ENCODE results near the gene MACIR. TPM values are rescaled to one million over a fixed set of nuclear protein-coding genes. Genes with fewer than 3 reads are reported as not detected.

Gene MACIR
- polyA plus RNA-seq, 3 donors = 1.2 to 1.9 (median 1.9) TPM

- peak overlapping the region; percentile 90 to 93 for H3K4me3 Mint-ChIP-seq
- TF ChIP-seq, protein P1, sequence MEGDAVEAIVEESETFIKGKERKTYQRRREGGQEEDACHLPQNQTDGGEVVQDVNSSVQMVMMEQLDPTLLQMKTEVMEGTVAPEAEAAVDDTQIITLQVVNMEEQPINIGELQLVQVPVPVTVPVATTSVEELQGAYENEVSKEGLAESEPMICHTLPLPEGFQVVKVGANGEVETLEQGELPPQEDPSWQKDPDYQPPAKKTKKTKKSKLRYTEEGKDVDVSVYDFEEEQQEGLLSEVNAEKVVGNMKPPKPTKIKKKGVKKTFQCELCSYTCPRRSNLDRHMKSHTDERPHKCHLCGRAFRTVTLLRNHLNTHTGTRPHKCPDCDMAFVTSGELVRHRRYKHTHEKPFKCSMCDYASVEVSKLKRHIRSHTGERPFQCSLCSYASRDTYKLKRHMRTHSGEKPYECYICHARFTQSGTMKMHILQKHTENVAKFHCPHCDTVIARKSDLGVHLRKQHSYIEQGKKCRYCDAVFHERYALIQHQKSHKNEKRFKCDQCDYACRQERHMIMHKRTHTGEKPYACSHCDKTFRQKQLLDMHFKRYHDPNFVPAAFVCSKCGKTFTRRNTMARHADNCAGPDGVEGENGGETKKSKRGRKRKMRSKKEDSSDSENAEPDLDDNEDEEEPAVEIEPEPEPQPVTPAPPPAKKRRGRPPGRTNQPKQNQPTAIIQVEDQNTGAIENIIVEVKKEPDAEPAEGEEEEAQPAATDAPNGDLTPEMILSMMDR (IDR thresholded peaks at IDR 0.05) = no peak
- H3K4me1 Mint-ChIP-seq = peaks cover 32% of the 10 kb centered on the region
- intact Hi-C loops (cut with micrococcal nuclease) = no loop called here
- no peak for DNase-seq
- H4K20me1 ChIP-seq (ENCODE audit: insufficient read depth, low read length) = no peaks in the 10 kb centered on the region
- peak overlapping the region in 5 of 7 donors; percentile 15 to 70 (median 37) for H3K27ac Mint-ChIP-seq
- WGBS (ENCODE audit: insufficient coverage) = 0% methylated on average over 12 of the region's 20 CpGs
- H3K27me3 Mint-ChIP-seq (ENCODE audit: low read depth in 3 of 3) = peaks cover 0 to 8% (median 5%) of the 10 kb centered on the region in 3 donors
- no peaks in the 10 kb centered on the region for H3K36me3 ChIP-seq (replicated peaks in 1 of 2; ENCODE audit: control insufficient read depth in 1 of 2, insufficient read depth in 2 of 2, low read length in 2 of 2)
- H3K4me3 ChIP-seq (replicated peaks in 1 of 3; ENCODE audit: low read depth in 2 of 3, low read length in 3 of 3) = peak overlapping the region; percentile 61 to 89 (median 81)
- peak overlapping the region; percentile 83 for H3K4me2 ChIP-seq (replicated peaks; ENCODE audit: extremely low read depth, low read length, poor library complexity, severe bottlenecking)
- peak overlapping the region; percentile 97 for H2AFZ ChIP-seq (ENCODE audit: insufficient read depth, low read depth, low read length, poor library complexity, severe bottlenecking)
- H3K27ac ChIP-seq (ENCODE audit: low read depth in 1 of 2, low read length in 2 of 2) = peak overlapping the region in 1 of 2 donors; percentile 80
- H3K27me3 ChIP-seq (ENCODE audit: control insufficient read depth in 2 of 2, insufficient read depth in 2 of 2, low read length in 2 of 2) = no peaks in the 10 kb centered on the region
- peak overlapping the region; percentile 68 for H3K9ac ChIP-seq (ENCODE audit: insufficient read depth, low read length, poor library complexity, severe bottlenecking)
- H3K36me3 Mint-ChIP-seq = no peaks in the 10 kb centered on the region
- no peaks in the 10 kb centered on the region for H3K9me3 ChIP-seq (replicated peaks in 1 of 2; ENCODE audit: control insufficient read depth in 1 of 2, insufficient read depth in 1 of 2, low read length in 2 of 2)
- H3K9me3 Mint-ChIP-seq = no peaks in the 10 kb centered on the region
- peaks cover 9 to 28% of the 10 kb centered on the region in 2 donors for H3K4me1 ChIP-seq (ENCODE audit: control insufficient read depth in 1 of 2, insufficient read depth in 2 of 2, low read length in 2 of 2)
- H3K79me2 ChIP-seq (ENCODE audit: insufficient read depth, low read length) = peaks cover 55% of the 10 kb centered on the region
Observed at GRCh38 chr5:103259705-103260355, 1.3 kb downstream of the MACIR start.

- no peaks in the 10 kb centered on the region for H3K9me3 Mint-ChIP-seq
- H3K4me3 Mint-ChIP-seq = no peak overlapping the region
- H4K20me1 ChIP-seq (ENCODE audit: insufficient read depth, low read length) = no peaks in the 10 kb centered on the region
- no CpG with 5 or more reads among the region's 3 CpGs for WGBS (ENCODE audit: insufficient coverage)
- DNase-seq = no peak
- H3K36me3 ChIP-seq (replicated peaks in 1 of 2; ENCODE audit: control insufficient read depth in 1 of 2, insufficient read depth in 2 of 2, low read length in 2 of 2) = no peaks in the 10 kb centered on the region
- intact Hi-C loops (cut with micrococcal nuclease) = no loop called here
- H3K27me3 ChIP-seq (ENCODE audit: control insufficient read depth in 2 of 2, insufficient read depth in 2 of 2, low read length in 2 of 2) = no peaks in the 10 kb centered on the region
- no peak overlapping the region for H2AFZ ChIP-seq (ENCODE audit: insufficient read depth, low read depth, low read length, poor library complexity, severe bottlenecking)
- peaks cover 60% of the 10 kb centered on the region for H3K79me2 ChIP-seq (ENCODE audit: insufficient read depth, low read length)
- H3K27me3 Mint-ChIP-seq (ENCODE audit: low read depth in 3 of 3) = peaks cover 0 to 8% (median 5%) of the 10 kb centered on the region in 3 donors
- TF ChIP-seq, protein P1 (IDR thresholded peaks at IDR 0.05) = no peak
- no peaks in the 10 kb centered on the region for H3K9me3 ChIP-seq (replicated peaks in 1 of 2; ENCODE audit: control insufficient read depth in 1 of 2, insufficient read depth in 1 of 2, low read length in 2 of 2)
- H3K4me3 ChIP-seq (replicated peaks in 1 of 3; ENCODE audit: low read depth in 2 of 3, low read length in 3 of 3) = no peak overlapping the region
- peaks cover 9 to 28% of the 10 kb centered on the region in 2 donors for H3K4me1 ChIP-seq (ENCODE audit: control insufficient read depth in 1 of 2, insufficient read depth in 2 of 2, low read length in 2 of 2)
- no peak overlapping the region for H3K9ac ChIP-seq (ENCODE audit: insufficient read depth, low read length, poor library complexity, severe bottlenecking)
- H3K36me3 Mint-ChIP-seq = no peaks in the 10 kb centered on the region
- peaks cover 32% of the 10 kb centered on the region for H3K4me1 Mint-ChIP-seq
- no peak overlapping the region for H3K27ac ChIP-seq (ENCODE audit: low read depth in 1 of 2, low read length in 2 of 2)
- H3K27ac Mint-ChIP-seq = no peak overlapping the region
- no peak overlapping the region for H3K4me2 ChIP-seq (replicated peaks; ENCODE audit: extremely low read depth, low read length, poor library complexity, severe bottlenecking)
Observed at GRCh38 chr5:103260951-103261350, 2.4 kb downstream of the MACIR start.
